CD4-positive, alpha-beta T cell treated with Interleukin-2 at 100 ng/mL for 4 hours (primary cell): ENCODE results near the gene PIP5K1C.

Source experiments
- DNase-seq: peaks from one replicate; pipeline ENCODE4 v3.0.0-alpha.2; 2020; ENCODE audit warnings: low spot score

PIP5K1C gene

DNA sequence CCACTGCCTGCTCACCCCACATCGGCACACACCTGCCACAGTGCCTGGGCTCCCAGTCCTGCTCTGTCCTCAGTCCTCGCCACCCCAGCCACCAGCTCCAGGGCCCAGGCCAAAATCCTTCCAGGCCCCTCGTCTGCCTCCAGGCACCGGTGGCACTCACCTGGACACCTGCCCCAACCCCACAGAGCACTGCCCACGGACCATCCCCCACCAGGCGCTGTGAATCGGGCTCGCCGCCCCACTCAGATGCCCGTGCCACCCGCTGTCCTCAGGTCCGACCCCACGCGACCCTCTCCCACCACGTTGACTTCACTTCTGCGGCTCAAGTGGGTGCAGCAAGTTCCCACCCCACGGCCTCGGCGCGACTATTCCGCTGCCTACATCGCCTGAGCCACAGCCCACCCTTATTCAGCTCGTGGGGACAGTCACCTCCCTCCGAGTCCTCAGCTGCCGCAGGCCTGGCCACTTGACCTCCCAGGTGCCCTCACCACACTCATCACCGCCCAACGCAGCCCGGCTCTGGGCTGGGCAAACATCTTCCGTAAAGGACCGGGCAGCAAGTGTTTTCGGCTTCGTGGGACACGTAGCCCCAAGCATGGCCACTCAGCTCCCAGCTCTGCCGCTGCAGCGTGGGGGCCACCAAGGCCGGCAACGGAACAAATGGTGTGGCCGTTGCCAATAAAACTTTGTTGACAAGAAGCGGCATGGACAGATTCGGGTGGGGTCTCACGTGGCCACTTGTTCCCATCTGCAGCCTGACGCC is 5.7 kb downstream of the PIP5K1C start:
- no peak for DNase-seq

DNA sequence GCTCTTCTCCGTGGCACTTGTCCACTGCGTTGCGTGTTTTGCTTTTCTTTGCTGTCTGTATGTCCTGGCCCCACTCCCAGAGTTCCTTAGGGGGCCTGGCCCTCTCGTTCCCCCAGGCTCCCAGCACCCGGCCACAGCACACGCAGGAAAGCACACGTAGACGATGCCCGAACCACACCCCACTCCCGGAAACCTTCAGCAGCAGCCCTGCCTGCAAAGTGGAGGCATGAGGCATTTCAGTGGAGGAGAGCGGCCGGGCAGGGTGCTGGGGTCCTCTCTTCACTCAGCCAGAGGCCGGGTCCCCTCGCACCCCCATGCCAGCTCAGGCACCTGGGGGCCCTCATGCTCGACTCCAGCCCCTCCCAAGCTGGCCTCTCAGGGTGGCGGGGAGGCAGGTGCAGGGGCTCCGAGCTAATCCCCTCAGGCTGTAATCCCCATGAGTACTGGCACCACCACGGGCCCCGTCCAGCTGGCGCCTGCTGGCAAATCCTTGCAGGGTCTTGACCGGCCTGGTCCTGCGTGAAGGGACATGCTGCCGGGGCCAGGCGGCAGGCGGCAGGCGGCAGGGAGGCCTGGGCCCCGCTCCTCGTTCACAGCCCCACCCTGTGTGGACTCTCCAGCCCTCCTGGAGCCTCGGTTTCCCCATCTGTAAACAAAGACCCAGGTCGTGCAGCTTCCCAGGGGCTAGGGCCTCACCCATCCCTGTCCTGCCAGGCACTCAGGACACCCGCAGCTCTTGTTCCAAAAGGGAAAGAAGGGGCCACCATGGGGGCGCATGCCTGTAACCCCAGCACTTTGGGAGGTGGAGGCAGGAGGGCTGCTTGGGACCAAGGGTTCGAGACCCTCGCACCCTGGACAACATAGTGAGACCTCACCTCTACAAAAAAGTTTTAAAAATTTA is 7.0 kb downstream of the PIP5K1C start:
- DNase-seq = no peak

DNA sequence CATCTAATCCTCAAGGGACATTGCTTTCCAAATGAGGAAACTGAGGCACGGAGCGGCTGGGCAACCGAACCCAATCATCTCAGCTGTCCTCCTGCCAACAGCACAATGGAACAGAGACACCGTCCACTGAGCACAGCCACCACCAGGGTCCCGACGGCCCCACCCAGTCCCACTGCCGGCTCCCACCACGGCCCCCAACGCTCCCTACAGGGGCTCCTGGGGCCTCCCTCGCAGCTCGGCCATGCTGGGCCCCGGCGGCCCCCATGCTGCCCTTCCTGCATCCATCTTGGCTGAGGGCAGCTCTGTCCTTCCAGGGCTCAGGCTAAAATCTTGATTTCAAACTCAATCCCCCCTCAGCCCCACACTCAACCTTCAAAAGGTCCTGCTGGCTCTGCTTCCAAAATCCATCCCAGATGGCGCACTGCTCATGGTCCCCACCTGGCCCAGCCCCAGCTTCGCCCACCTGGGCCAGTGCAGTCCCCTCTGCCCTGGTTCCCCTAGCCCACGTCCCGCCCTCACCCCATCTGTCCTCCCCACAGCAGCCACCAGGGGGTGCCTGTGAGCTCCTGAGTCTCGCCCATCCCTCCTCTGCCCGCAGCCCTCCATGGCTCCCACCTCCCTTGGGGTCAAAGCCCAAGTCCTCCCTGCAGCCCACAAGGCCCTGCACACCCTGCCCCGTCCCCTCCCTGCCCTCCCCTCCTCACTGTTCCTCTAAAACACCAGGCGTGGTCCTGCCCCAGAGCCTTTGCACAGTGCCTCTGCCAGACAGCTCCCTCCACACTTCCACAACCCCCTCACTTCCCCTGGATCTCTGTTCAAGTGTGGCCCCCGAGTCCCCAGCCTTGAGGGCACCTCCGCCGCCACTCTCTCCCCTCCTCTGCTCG is 7.9 kb downstream of the PIP5K1C start:
- DNase-seq = peak; percentile 46

DNA sequence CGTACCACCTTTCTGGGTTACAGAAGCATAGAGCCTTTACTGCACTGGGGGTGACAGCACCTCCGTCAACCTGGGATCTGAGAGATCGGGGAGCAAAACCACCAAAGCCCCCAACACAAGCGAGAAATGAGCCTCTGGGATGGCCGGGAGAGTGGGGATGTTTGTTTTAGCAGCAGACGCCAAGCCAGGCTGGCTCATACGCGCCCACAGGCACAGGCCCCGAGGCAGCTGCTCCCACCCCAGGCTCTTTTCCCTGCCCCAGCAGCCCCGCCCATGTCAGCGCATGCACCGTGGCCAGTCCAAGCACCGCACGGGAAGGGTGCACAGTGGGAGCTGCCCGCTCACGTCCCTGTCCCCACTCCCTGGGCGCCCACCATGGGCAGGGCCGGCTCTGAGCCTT is 8.5 kb downstream of the PIP5K1C start:
- no peak for DNase-seq

DNA sequence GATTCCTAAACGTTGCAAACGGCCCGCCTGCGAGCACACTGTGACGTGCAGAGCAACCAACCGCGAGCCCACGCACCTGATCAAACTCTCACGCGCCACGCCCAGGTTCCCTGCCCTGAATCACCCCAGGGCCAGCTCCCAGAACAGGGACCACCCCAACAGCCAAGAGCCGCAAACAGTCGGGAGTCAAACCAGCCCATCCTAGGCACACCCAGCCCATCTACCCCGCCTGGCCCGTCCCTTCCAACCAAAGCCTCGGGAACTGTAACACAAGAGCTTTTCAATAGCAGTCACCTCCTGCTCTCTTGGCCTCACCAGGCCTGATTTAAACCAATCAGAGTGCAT is 8.9 kb downstream of the PIP5K1C start:
- DNase-seq = no peak

DNA sequence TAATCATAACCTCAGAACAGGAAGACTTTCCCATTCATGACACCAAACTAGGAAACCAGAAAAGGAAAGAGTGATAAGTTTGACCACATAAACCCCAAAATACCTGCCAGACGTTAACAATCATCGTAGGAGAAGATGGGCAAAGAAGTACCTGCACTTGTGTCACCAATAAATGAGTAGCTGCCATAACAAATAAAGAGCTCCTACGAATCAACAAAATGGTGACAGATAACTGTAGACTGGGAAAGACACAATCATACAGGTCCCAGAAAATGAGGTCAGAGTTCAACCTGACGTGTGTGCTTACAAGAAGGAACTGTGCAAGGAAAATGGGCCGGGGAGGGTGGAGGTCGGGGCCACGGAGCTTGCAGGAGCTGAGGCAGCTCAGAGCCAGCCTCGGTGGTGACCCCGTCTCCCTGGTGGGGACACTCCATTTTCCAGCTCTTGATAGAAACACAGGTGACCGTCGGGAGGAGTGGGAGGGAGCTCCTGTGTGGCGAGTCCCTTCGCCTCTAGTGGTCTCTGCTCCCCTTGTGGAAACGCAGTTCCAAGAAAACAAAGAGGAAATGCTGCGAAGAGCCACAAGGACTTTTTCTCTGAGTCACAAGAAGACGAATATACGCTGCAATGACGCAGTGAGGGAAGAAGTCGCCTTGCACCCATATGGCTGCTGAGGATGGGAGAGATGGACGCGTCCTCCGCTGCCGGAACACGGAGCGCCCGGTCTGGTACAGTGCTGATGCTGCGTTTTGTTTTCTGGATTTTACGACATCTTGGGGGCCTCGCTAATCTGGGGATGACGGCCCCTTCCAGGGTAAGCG is 9.5 kb downstream of the PIP5K1C start:
- peak; percentile 32 for DNase-seq

DNA sequence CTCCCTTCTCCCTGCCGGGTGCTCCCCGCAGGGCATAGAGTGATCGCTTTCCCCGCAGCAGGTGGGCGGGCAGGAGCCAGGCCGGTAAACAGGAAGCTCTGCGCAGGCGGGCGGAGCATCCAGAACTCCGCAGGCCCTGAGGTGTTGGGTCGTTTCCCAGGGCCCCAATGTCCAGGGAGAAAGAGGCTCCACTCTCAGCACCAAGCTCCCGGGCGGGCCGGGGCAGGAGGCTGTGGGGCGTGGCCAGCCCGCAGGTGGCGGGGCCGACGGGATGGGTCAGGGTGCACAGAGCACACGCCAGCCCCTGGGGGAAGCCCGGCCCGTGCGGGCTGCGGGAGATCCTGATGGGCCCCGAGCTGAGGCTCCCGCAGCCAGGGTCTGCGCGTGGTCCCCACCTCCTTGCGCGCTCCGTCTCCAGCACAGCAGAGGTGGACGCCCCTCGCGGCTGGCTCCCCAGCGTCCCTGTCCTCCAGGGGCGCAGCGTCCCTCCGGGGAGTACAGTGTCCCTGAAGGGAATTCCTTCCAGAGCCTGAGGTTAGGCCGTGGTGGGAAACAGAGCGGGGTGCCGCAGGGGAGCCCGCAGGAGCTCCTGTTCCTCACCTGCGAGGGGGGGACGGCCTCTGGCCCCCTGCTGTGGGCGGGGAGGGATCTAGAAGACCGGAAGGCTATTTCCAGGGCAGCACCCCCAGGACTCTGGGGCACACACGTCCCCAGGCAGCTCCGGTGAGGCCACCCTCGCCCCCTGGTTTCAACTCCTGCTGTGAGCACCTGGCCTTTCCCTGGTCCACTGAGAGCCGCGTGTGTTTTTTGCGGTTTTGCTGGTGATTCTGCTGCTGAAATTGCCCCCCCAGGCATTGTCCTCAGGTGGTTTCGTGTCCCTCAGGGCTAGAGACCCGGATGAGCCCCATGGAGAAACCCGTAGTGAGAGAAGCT is 12.2 kb downstream of the PIP5K1C start:
- peak; percentile 22 for DNase-seq

DNA sequence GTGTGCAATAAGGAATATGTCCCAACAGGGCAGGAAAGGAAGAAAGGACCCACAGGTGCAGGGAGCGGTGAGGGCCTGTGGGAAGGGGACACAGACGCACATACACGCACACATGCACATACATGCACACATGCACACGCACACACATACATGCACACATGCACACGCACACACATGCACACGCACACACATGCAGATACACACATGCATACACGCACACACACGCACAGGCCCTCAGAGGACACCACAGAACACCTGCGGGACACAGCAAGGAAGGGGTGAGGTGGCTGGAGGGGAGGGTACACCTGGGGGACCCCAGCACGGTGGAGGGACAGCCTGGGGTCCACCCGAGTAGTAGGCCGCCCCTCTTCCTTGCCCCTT is 12.9 kb downstream of the PIP5K1C start:
- DNase-seq = no peak

DNA sequence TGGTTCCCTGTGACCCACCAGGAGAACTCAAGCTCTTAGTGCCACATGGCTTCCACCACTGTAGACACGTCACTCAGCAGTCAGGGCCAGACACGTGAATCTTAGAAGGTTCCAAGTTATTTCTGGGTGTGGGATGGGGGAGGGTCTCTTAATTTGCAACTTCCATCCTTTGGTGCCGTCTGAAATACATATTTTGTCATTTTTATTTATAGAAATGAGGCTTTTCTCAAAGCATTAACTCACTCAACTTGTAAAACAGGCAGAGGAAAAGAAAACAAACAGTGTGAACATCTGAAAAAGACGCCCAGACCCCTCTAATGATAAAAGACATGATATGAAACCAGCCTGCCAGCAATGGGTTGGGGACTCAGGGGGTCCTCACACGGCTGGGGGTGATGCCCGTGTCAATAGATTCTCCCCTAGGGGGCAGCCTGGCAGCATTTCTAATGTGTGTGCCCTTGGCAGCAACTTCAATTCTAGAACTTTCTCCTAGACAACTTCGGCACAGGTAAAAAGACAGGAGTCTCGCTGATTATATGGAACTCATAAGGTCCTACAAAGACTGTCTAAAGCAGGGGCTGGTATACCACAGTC is 15.4 kb downstream of the PIP5K1C start:
- DNase-seq = no peak

DNA sequence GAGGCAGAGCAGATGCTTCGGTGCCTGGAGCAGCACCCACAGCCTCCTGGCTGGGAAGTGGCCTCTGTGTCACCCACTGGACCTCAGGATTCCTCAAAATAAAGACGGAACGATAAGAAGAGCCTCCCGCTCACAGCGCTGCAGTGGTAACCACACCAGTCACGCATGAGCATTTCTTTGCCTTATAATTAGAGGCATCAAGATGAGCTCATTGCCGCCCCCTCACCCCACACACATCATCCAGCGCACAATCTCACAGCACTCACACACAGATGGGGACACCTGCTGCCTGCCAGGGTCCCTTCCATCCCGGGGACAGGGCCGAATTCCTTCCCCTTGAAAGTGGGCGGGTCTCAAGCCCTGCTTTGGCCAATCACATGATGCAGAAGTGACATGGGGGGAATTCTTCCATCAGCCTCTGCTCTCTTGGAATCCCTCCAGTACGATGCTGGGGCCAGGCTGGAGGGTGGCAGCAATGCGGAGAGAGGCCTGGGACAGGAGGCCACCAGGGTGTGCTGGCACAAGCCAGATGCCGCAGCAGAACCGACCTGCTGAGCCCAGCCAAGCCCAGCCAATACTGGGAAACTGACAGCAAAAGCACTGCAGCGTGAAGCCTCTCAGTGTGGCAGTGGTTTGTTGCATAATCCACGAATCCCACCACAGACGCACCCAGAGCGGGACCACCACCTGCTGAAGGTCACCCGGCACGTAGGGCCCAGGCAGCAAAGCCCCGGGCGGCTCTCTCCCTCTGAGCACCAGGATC is 16.0 kb downstream of the PIP5K1C start:
- DNase-seq = no peak

DNA sequence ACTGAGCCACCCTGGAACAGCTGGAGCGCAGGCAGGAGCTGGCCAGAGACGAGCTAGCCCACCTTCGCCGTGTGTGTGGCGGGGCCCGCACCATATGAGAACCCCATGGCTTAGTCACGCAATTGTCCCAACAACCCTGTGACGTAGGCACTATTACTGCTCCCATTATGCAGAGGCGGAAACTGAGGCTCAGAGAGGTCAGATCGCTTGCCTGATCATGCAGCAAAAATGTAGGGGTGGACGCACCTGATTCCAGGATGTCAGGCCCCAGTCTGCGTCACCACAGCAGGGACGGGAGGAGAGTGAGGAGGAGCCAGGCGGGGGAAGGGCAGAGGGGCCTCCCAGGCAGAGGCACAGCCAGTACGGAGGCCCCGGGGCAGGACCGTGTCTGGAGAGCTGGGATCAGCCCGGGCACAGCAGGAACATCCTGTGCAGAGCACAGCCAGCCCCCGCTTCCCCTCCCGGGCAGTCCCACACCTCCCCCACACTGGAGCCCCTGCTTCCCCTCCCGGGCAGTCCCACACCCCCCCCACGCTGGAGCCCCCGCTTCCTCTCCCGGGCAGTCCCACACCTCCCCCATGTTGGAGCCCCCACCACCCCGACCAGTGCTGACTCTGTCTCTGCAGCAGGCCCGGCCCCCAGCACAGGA is 16.7 kb downstream of the PIP5K1C start:
- no peak for DNase-seq

DNA sequence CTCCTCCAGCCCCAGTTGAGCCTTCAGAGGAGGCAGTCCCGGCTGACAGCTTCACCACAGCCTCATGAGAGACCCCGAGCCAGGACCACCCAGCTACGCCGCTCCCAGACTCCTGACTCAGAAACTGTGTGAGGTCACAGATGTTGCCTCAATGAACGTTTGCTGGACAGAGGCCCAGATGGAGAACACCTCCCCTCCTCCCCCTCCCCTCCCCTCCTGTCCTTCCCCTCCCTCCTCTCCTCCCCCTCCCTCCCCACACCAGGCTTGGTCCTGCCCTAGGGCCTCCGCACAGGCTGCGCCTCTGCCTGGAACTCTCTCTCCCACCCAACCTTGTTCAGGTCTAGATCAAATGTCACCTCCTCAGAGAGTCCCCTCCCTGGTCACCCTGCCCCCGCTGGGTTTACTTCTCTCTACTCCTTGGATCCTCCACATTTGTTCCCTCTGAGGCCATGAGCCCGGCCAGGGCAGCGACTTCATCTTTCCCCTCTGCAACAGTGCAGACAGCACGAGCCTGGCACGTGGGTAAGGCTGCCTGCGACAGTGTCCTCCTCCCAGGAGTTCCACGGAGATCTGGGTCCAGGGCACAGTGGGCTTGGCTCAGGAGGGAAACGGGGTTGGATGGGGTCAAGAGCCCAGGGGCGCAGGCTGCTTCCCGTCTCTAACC is 17.4 kb downstream of the PIP5K1C start:
- DNase-seq = no peak

DNA sequence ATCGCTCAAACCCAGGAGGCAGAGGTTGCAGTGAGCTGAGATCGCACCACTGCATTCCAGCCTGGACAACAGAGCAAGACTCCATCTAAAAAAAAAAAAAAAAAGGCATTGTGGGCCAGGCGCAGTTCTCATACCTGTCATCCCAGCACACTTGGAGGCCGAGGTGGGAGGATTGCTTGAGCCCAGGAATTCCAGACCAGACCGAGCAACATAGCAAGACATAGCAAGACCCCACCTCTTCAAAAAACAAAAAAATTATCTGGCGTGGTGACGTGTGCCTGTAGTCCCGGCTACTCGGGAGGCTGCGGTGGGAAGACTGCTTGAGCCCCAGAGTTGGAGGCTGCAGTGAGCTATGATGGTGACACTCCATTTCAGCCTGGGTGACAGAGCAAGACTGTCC is 18.0 kb downstream of the PIP5K1C start:
- no peak for DNase-seq

DNA sequence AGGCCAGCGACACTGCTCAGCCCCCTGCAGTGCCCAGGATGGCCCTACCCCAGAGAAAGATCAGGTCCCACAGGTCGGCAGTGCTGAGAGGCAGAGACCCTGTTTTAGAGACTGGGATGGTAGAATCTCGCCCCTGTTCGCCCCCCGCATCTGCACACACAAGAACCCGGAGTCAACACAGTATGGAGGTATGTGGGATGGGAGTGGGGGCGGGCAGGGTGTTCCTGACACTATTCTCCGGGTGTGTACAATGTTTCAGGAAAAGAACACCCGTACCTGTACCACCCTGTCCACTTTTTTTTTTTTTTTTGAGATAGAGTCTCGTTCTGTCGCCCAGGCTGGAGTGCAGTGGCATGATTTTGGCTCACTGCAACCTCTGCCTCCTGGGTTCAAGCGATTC is 19.3 kb downstream of the PIP5K1C start:
- DNase-seq = no peak

DNA sequence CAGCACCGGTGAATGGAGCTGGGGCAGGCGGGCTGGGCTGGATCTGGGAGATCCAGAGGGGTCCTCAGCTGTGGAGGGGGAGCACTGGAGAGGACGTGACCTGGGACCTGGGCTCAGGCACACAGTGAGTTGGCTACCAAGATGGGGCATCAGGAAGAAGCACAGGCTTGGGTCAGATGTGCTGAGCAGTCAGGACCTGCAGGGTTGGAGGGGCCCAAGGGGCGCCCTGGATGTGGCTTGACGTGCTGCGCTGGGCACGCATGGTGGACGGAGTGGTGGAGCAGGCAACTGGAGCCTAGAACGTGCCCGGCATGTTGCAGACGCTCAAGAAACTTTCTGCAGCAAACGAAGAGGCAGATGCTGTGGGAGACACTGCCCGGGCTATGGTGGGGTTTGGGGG is 20.7 kb downstream of the PIP5K1C start:
- no peak for DNase-seq

DNA sequence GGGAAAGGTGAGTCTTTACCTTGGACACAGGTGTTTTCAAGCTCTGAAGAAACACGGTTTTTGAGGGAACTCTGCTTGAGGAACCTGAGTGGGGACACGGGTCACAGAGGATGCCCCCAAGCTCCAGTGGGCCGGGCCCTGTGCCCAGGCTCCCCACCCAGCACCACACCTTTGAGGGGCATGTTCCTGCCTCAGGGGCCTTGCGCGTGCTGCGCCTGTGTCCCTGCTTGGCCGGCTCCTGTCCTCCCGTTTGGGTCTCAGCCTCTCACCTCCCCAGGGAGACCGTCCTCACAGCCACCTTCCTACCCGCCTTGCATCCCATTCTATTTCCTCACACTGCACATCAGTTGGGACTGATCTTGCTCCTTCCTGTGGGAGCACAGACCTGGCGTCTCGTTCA is 21.1 kb downstream of the PIP5K1C start:
- DNase-seq = no peak

DNA sequence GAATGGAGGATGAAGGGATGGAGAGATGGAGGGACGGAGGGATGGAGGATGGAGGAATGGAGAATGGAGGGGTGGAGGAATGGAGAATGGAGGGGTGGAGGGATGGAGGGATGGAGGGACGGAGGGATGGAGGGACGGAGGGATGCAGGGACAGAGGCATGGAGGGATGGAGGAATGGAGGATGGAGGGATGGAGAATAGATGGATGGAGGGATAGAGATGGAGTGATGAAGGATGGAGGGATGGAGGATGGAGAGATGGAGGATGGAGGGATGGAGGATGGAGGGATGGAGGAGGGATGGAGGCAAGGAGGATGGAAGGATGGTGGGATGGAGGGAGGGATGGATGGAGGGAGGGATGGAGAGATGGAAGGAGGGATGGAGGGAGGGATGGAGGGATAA is 22.1 kb downstream of the PIP5K1C start:
- no peak for DNase-seq
